IPS-15b (cell line): Measurements from ENCODE around the gene LITAF.
"Not testable (repeated sequence)": the region's sequence is repeated elsewhere in the genome, so short reads cannot be mapped to it uniquely, and the experiment has no call there.

ENCODE experiments used
- H3K27me3 ChIP-seq: one replicate; pipeline ENCODE4 v1.6.1; 2013; ENCODE audit warnings: low read length; ENCODE audit not compliant: control insufficient read depth, insufficient read depth
- H3K36me3 ChIP-seq: one replicate; pipeline ENCODE4 v1.6.1; 2013; ENCODE audit warnings: low read length; ENCODE audit not compliant: control insufficient read depth, insufficient read depth
- H3K4me1 ChIP-seq: one replicate; pipeline ENCODE4 v1.6.1; 2013; ENCODE audit warnings: mild to moderate bottlenecking, low read length; ENCODE audit not compliant: control insufficient read depth, insufficient read depth
- H3K4me3 ChIP-seq: one replicate; pipeline ENCODE4 v1.5.1; 2013; ENCODE audit warnings: low read depth, low read length
- H3K9ac ChIP-seq: one replicate; pipeline ENCODE4 v1.6.1; 2013; ENCODE audit warnings: low read depth, mild to moderate bottlenecking, low read length
- H3K9me3 ChIP-seq: one replicate; pipeline ENCODE4 v1.6.1; 2013; ENCODE audit warnings: mild to moderate bottlenecking, low read length; ENCODE audit not compliant: control insufficient read depth, insufficient read depth

Gene LITAF

GRCh38 chr16:11591630-11592029 is 4.9 kb upstream of the LITAF start:
- not testable (repeated sequence) for H3K4me3 ChIP-seq, H3K36me3 ChIP-seq, H3K4me1 ChIP-seq, H3K9ac ChIP-seq, H3K9me3 ChIP-seq, H3K27me3 ChIP-seq

DNA sequence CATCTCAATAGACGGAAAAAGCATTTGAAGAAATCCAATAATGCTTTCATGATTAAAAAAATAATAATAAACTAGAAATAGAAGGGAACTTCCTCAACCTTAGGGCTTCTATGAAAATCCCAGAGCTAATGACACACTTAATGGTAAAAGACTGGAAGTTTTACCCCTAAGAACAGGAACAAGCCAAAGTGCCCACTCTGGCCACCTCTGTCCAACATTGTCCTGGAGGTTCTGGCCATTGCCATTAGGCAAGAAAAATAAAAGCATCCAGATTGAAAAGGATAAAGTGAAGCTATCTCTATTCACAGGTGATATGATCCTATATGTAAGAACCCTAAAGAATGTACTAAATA is 2.5 kb upstream of the LITAF start:
- H3K9ac ChIP-seq: no peak overlapping the region
- H3K36me3 ChIP-seq: no peaks in the 10 kb centered on the region
- H3K4me1 ChIP-seq: peaks cover 15% of the 10 kb centered on the region
- no peaks in the 10 kb centered on the region for H3K9me3 ChIP-seq
- H3K4me3 ChIP-seq: no peak overlapping the region
- H3K27me3 ChIP-seq: no peaks in the 10 kb centered on the region

DNA sequence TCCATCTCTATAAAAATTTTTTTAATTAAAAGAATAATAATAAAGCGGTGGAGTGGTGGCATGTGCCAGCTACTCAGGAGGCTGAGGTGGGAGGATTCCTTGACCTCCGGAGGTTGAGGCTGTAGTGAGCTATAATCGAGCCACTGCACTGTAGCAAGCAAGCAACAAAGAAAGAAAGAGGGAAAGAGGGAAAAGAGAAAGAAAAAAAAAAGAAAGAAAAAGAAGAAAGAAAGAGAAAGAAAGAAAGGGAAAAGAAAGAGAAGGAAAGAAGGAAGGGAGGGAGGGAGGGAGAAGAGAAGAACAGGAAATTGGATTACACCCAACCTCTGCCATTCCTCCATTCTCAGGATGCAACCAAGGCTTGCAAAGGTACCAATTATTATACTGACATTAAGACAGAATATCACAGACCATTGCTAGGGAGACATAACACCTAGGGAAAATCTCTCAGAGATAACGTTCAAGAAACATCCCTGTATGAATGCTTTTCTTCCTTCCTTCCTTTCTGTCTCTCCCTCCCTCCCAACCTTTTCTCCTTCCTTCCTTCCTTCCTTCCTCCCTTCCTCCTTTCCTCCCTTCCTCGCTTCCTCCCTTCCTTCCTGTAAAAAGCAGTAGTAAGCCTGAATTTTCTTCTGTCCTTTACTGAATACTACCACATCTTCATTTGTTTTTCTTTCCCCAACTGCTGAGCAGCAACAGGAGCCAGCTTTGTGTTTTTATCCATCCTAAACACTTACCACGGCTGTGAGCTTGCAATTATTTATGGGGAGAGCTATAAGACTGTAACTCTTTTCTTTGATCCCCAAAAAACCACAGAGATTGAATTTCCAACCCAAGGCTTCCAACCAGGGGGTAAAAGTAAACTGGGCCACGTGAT is 1.8 kb upstream of the LITAF start:
- Histone ChIP-seq H3K27me3 (no peaks in the 10 kb centered on the region), H3K9ac (no peak overlapping the region), H3K9me3 (no peaks in the 10 kb centered on the region), H3K36me3 (no peaks in the 10 kb centered on the region), H3K4me1 (peaks cover 20% of the 10 kb centered on the region), H3K4me3 (no peak overlapping the region)

- H3K36me3 ChIP-seq: no peaks in the 10 kb centered on the region
- no peaks in the 10 kb centered on the region for H3K27me3 ChIP-seq
- H3K9ac ChIP-seq: no peak overlapping the region
- peak overlapping the region; percentile 75 for H3K4me3 ChIP-seq
- H3K9me3 ChIP-seq: no peaks in the 10 kb centered on the region
- peaks cover 20% of the 10 kb centered on the region for H3K4me1 ChIP-seq
Measured at GRCh38 chr16:11587643-11588247, 1.0 kb upstream of the LITAF start.

- peaks cover 27% of the 10 kb centered on the region for H3K4me1 ChIP-seq
- peak overlapping the region; percentile 56 for H3K9ac ChIP-seq
Measured at GRCh38 chr16:11586378-11586855, 302 bp downstream of the LITAF start.

DNA sequence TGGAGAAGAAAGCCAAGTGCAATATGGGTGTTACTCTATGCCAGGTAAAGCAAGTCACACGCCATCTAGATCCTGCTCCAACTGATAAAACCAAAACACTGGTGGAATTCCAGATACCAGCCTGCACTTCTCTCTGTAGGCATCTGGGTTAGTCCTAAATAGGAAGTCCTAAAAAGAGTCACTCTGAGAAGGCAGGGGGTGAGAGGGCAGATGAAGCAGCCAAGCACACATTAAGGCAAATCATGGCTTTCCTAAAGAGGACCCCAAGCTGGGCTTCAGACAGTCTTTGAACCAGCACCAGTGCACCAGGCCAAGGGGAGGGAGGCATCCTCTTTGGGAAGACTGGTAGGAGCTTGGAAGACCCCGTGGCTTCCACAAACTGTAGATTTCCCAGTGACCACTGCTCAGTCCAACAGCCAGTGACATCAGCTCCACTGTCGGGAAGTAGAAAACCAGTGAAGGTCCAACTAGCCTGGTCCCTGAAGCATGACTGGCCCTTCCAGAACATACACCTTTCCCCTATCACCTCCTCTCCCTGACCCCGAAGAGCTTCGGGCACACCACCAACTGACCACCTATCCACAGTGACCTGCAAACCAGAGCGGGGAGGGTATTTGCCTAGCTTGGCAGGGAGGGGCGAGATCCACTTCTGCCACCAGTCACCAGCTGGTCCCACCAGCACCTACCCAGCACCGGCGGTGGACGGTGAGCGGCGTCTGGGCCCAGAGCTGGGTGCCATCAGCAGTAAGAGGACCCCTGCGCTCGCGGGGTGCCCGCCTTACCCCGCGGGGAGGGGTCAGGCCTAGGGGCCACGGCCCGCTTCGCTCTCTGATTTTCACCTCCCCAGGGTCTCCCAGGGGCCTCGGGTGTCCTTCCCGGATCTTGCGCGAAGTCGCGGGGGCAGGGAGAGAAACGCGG is 1.0 kb downstream of the LITAF start:
- no peaks in the 10 kb centered on the region for H3K9me3 ChIP-seq
- H3K36me3 ChIP-seq: no peaks in the 10 kb centered on the region
- peak overlapping the region; percentile 56 for H3K9ac ChIP-seq
- peaks cover 33% of the 10 kb centered on the region for H3K4me1 ChIP-seq
- peak overlapping the region; percentile 75 for H3K4me3 ChIP-seq
- no peaks in the 10 kb centered on the region for H3K27me3 ChIP-seq

More at GRCh38 chr16:11586378-11586855, 302 bp downstream of the LITAF start:
- Histone ChIP-seq H3K9me3 (no peaks in the 10 kb centered on the region), H3K36me3 (no peaks in the 10 kb centered on the region), H3K27me3 (no peaks in the 10 kb centered on the region), H3K4me3 (peak overlapping the region; percentile 75)

- no peaks in the 10 kb centered on the region for H3K36me3 ChIP-seq
- no peaks in the 10 kb centered on the region for H3K9me3 ChIP-seq
- peak overlapping the region; percentile 75 for H3K4me3 ChIP-seq
- H3K27me3 ChIP-seq: no peaks in the 10 kb centered on the region
- peak overlapping the region; percentile 56 for H3K9ac ChIP-seq
- peaks cover 33% of the 10 kb centered on the region for H3K4me1 ChIP-seq
Measured at GRCh38 chr16:11583889-11584565, 2.7 kb downstream of the LITAF start.

DNA sequence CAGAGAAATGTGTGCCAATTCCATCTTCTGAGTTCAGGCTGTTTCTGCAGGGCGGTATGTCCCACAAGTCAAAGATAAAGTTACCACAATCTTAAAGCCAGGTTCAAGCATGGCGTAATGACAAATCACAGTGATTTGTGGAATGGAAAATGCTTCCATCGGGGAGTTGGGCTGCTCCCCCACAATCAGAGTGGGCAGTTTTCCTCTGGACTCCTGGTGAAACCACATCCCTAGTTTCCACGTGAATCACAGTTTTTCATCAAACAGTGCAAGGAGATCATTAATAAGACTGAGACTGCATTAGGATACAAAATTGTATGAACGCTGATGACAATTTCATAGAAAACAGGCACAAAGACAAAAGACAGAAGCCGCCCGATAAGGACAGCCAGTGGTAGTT is 3.6 kb downstream of the LITAF start:
- no peak overlapping the region for H3K9ac ChIP-seq
- H3K4me3 ChIP-seq: peak overlapping the region; percentile 2

GRCh38 chr16:11582157-11582814 is 4.4 kb downstream of the LITAF start:
- Histone ChIP-seq H3K9ac (no peak overlapping the region), H3K4me1 (peaks cover 33% of the 10 kb centered on the region), H3K9me3 (no peaks in the 10 kb centered on the region), H3K4me3 (peak overlapping the region; percentile 14), H3K36me3 (no peaks in the 10 kb centered on the region), H3K27me3 (no peaks in the 10 kb centered on the region)

More for the DNA sequence above, 3.6 kb downstream of the LITAF start:
- Histone ChIP-seq H3K9me3 (no peaks in the 10 kb centered on the region), H3K4me1 (peaks cover 33% of the 10 kb centered on the region), H3K27me3 (no peaks in the 10 kb centered on the region), H3K36me3 (no peaks in the 10 kb centered on the region)

DNA sequence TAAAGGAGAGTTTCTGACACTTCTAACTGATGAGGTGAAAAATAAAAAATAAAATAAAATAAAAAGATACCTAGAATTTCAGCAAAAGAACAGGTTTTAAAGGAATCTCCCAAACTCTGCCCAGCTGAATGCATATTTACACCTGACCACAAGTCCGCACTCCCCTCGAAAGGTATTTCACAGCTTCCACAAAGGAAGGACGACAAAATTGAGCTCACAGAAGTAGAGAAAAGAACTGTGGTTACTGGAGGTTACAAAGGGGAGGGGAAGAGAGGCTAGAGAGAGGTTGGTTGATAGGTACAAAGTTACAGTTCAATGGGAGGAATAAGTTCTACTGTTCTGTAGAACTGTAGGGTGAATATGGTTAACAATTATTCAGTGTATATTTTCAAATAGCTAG is 5.0 kb downstream of the LITAF start:
- Histone ChIP-seq H3K9me3 (no peaks in the 10 kb centered on the region), H3K4me1 (peaks cover 33% of the 10 kb centered on the region), H3K4me3 (peak overlapping the region; percentile 14), H3K9ac (no peak overlapping the region), H3K27me3 (no peaks in the 10 kb centered on the region), H3K36me3 (no peaks in the 10 kb centered on the region)
